22Rv1 (cell line): ENCODE data around the gene TTLL8.

Source experiments
- CTCF ChIP-seq: fragments of 450-650 bp; IDR thresholded peaks from 2 replicates; pipeline ENCODE4 v1.5.1; 2017; ENCODE audit warnings: mild to moderate bottlenecking
- ZFX ChIP-seq: fragments of 450-650 bp; IDR thresholded peaks from 2 replicates; pipeline ENCODE4 v1.6.1; 2017; ENCODE audit warnings: antibody characterized with exemption, borderline replicate concordance

- TF ChIP-seq CTCF (no peak), ZFX (no peak)
These were observed 46.5 kb downstream of the TTLL8 start for GRCh38 chr22:50011447-50012210.
